SK-N-SH (cell line): ENCODE data around the gene LATS2. TPM values are rescaled to one million over a fixed set of nuclear protein-coding genes. Genes with fewer than 3 reads are reported as not detected.
"Not testable (repeated sequence)": the region's sequence is repeated elsewhere in the genome, so short reads cannot be mapped to it uniquely, and the experiment has no call there.

Experiments used
- CTCF ChIA-PET: fragments of 300-600, 350-600 bp; formaldehyde crosslinking; extraction: SDS; loops from one replicate; lab custom pipeline; 2021; lab: Yijun Ruan, JAX
- POLR2A ChIA-PET: fragments of 350-600 bp; sonication (Branson Sonifier 250); formaldehyde crosslinking; extraction: SDS; loops from one replicate; lab custom pipeline; 2020; ENCODE audit warnings: antibody characterized with exemption, inconsistent platforms; lab: Yijun Ruan, JAX
- DNase-seq: peaks from one replicate; pipeline ENCODE4 v3.0.0; 2012
- H2AFZ ChIP-seq: fragments of 200-600 bp; sonication (generic); 2 replicates; pipeline ENCODE4 v1.8.1; 2016; ENCODE audit warnings: antibody characterized with exemption, mild to moderate bottlenecking, low read depth
- H3F3A ChIP-seq: fragments of 200-600 bp; sonication (generic); replicated peaks from 2 replicates; pipeline ENCODE3; 2016; ENCODE audit warnings: antibody characterized with exemption, mild to moderate bottlenecking; ENCODE audit not compliant: insufficient read depth
- H3K27ac ChIP-seq, 2 experiments: fragments of 200-500 bp in 1 of 2; fragments of 200-600 bp in 1 of 2; sonication (Bioruptor generic) in 1 of 2; sonication (generic), shearing (Covaris generic) in 1 of 2; 2 replicates each; pipeline versions ENCODE4 v1.5.1 to v1.6.1; 2014 to 2016; ENCODE audit warnings: low read depth in 2 of 2, inconsistent platforms in 1 of 2, low read length in 1 of 2, mild to moderate bottlenecking in 1 of 2, mixed read lengths in 1 of 2
- H3K27me3 ChIP-seq: fragments of 200-600 bp; sonication (generic), shearing (Covaris generic); 2 replicates; pipeline ENCODE4 v1.6.1; 2016; ENCODE audit warnings: mixed run types; ENCODE audit not compliant: insufficient read depth
- H3K36me3 ChIP-seq, 2 experiments: fragments of 200-500 bp in 1 of 2; fragments of 200-600 bp in 1 of 2; sonication (Bioruptor generic) in 1 of 2; sonication (generic) in 1 of 2; replicated peaks in 1 of 2; 2 replicates each; pipeline versions ENCODE3 to v1.5.1; 2014 to 2016; ENCODE audit warnings: low read length in 1 of 2, mild to moderate bottlenecking in 1 of 2; ENCODE audit not compliant: insufficient read depth in 2 of 2, control insufficient read depth in 1 of 2
- H3K4me1 ChIP-seq, 2 experiments: fragments of 200-500 bp in 1 of 2; fragments of 200-600 bp in 1 of 2; sonication (Bioruptor generic) in 1 of 2; sonication (generic), shearing (Covaris generic) in 1 of 2; 2 replicates each; pipeline versions ENCODE4 v1.5.1 to v1.6.1; 2014 to 2016; ENCODE audit warnings: low read depth in 1 of 2, low read length in 1 of 2, mixed run types in 1 of 2; ENCODE audit not compliant: insufficient read depth in 2 of 2, control insufficient read depth in 1 of 2
- H3K4me2 ChIP-seq: fragments of 200-600 bp; sonication (generic), shearing (Covaris generic); 2 replicates; pipeline ENCODE4 v1.6.1; 2017; ENCODE audit warnings: mixed run types
- H3K4me3 ChIP-seq, 2 experiments: fragments of 200-500 bp in 1 of 2; fragments of 200-600 bp in 1 of 2; sonication (Bioruptor generic) in 1 of 2; sonication (generic), shearing (Covaris generic) in 1 of 2; 2 replicates each; pipeline versions ENCODE4 v1.5.1 to v1.8.1; 2014 to 2016; ENCODE audit warnings: low read depth in 2 of 2, inconsistent platforms in 1 of 2, low read length in 1 of 2, mild to moderate bottlenecking in 1 of 2, mixed read lengths in 1 of 2, moderate library complexity in 1 of 2
- H3K79me2 ChIP-seq: fragments of 200-600 bp; sonication (generic); 2 replicates; pipeline ENCODE4 v1.8.1; 2017; ENCODE audit warnings: mild to moderate bottlenecking; ENCODE audit not compliant: insufficient read depth
- H3K9ac ChIP-seq: fragments of 200-600 bp; sonication (generic); 2 replicates; pipeline ENCODE4 v1.6.1; 2017; ENCODE audit warnings: mixed run types
- H3K9me2 ChIP-seq: fragments of 200-600 bp; sonication (generic); 2 replicates; pipeline ENCODE4 v1.6.1; 2017; ENCODE audit warnings: mixed run types
- H3K9me3 ChIP-seq: fragments of 200-600 bp; sonication (generic); 2 replicates; pipeline ENCODE4 v1.6.1; 2017; ENCODE audit warnings: mixed run types, mild to moderate bottlenecking, moderate library complexity
- H4K20me1 ChIP-seq: fragments of 200-600 bp; sonication (generic); 2 replicates; pipeline ENCODE4 v1.6.1; 2017; ENCODE audit warnings: mild to moderate bottlenecking, mixed run types; ENCODE audit not compliant: insufficient read depth
- CHD2 ChIP-seq: fragments of 150-350 bp; IDR thresholded peaks from 2 replicates; pipeline ENCODE4 v1.6.1; 2018; ENCODE audit warnings: low read length; ENCODE audit not compliant: partially characterized antibody
- ELF1 ChIP-seq: IDR thresholded peaks from 2 replicates; pipeline ENCODE4 v1.4.0; 2012
- FOXJ3 ChIP-seq: sonication (generic); formaldehyde crosslinking; IDR thresholded peaks from 2 replicates; pipeline ENCODE4 v1.5.1; 2020; ENCODE audit warnings: mild to moderate bottlenecking, missing genetic modification reagents
- GABPA ChIP-seq: IDR thresholded peaks from 2 replicates; pipeline ENCODE4 v1.4.0; 2012; ENCODE audit warnings: low read depth, mild to moderate bottlenecking
- GATA2 ChIP-seq: sonication (generic); formaldehyde crosslinking; IDR thresholded peaks from 2 replicates; pipeline ENCODE4 v1.5.0; 2020; ENCODE audit warnings: mild to moderate bottlenecking, missing genetic modification reagents
- IRF3 ChIP-seq: fragments of 150-350 bp; IDR thresholded peaks from 2 replicates; pipeline ENCODE4 v1.6.1; 2016; ENCODE audit warnings: mild to moderate bottlenecking, low read depth, low read length
- JUND ChIP-seq: IDR thresholded peaks from 2 replicates; pipeline ENCODE4 v1.4.0; 2012
- MEF2A ChIP-seq: IDR thresholded peaks from 2 replicates; pipeline ENCODE4 v1.4.0; 2012; ENCODE audit warnings: low read depth, borderline replicate concordance
- NRF1 ChIP-seq: IDR thresholded peaks from 2 replicates; pipeline ENCODE4 v1.6.1; 2012; ENCODE audit warnings: low read depth, mild to moderate bottlenecking, low read length
- POLR2AphosphoS5 ChIP-seq: IDR thresholded peaks from 2 replicates; pipeline ENCODE4 v1.6.1; 2012; ENCODE audit warnings: low read depth, low read length
- RAD21 ChIP-seq: IDR thresholded peaks from 2 replicates; pipeline ENCODE4 v1.6.1; 2012; ENCODE audit warnings: mild to moderate bottlenecking, low read length
- RCOR1 ChIP-seq: fragments of 150-350 bp; IDR thresholded peaks from 2 replicates; pipeline ENCODE4 v1.6.1; 2017; ENCODE audit warnings: antibody characterized with exemption, low read length
- SIN3A ChIP-seq: IDR thresholded peaks from 2 replicates; pipeline ENCODE4 v1.6.1; 2012; ENCODE audit warnings: low read depth, mild to moderate bottlenecking, low read length, moderate library complexity, borderline replicate concordance
- TAF1 ChIP-seq: IDR thresholded peaks from 2 replicates; pipeline ENCODE4 v1.6.1; 2012; ENCODE audit warnings: low read depth, mild to moderate bottlenecking, low read length, moderate library complexity, borderline replicate concordance
- TCF12 ChIP-seq: IDR thresholded peaks from 2 replicates; pipeline ENCODE4 v1.4.0; 2012
- TEAD4 ChIP-seq: IDR thresholded peaks from 2 replicates; pipeline ENCODE4 v1.4.0; 2012; ENCODE audit warnings: mild to moderate bottlenecking, borderline replicate concordance; ENCODE audit not compliant: insufficient read depth
- USF2 ChIP-seq: fragments of 150-350 bp; IDR thresholded peaks from 2 replicates; pipeline ENCODE4 v1.6.1; 2017; ENCODE audit warnings: antibody characterized with exemption, low read length, low read depth, borderline replicate concordance
- WGBS: methylation state at CpG from one replicate; pipeline ENCODE4 v1.1.6; 2017; ENCODE audit warnings: low lambda C conversion rate; 5-methylcytosine and 5-hydroxymethylcytosine counted together
- polyA plus RNA-seq, 3 experiments: library from polyadenylated mRNA; depleted of rRNA; stranded (reverse); fragments of >200 nt; gene quantifications; 2 replicates each; pipeline ENCODE4 v1.2.3, GENCODE V29; 2012

LATS2 gene
- polyA plus RNA-seq, 1 of the 3 experiments (the other 2 are of a cell fraction) = 19.6 TPM

GRCh38 chr13:20952838-20953237, 108.5 kb downstream of the LATS2 start:
- no peak overlapping the region for H3K4me2 ChIP-seq
- H3K36me3 ChIP-seq = no peaks in the 10 kb centered on the region
- H3K4me1 ChIP-seq = no peaks in the 10 kb centered on the region
- H2AFZ ChIP-seq = no peak overlapping the region
- H3K27ac ChIP-seq = no peak overlapping the region
- 51% methylated on average over 14 of the region's 16 CpGs for WGBS
- TF ChIP-seq TAF1 (no peak), ELF1 (no peak), USF2 (no peak), JUND (no peak), SIN3A (no peak), POLR2AphosphoS5 (no peak), FOXJ3 (no peak), MEF2A (no peak), IRF3 (no peak), RCOR1 (no peak), RAD21 (no peak), TCF12 (no peak), TEAD4 (no peak), NRF1 (no peak), GABPA (no peak), GATA2 (CRISPR knock-in tag) (no peak), CHD2 (no peak)
- no peaks in the 10 kb centered on the region for H3K27me3 ChIP-seq
- ChIA-PET POLR2A (no interaction called here), CTCF (interaction anchor here (3.2 kb wide), 1 partner anchor 10 kb away, joined by 15 read pairs; no protein-coding TSS in a partner anchor)
- H3K9ac ChIP-seq = no peak overlapping the region
- H3K4me3 ChIP-seq = no peak overlapping the region
- no peaks in the 10 kb centered on the region for H3K79me2 ChIP-seq
- no peaks in the 10 kb centered on the region for H3K9me2 ChIP-seq
- H3K9me3 ChIP-seq = no peaks in the 10 kb centered on the region
- H4K20me1 ChIP-seq = no peaks in the 10 kb centered on the region
- no peaks in the 10 kb centered on the region for H3F3A ChIP-seq
- DNase-seq = no peak

DNA sequence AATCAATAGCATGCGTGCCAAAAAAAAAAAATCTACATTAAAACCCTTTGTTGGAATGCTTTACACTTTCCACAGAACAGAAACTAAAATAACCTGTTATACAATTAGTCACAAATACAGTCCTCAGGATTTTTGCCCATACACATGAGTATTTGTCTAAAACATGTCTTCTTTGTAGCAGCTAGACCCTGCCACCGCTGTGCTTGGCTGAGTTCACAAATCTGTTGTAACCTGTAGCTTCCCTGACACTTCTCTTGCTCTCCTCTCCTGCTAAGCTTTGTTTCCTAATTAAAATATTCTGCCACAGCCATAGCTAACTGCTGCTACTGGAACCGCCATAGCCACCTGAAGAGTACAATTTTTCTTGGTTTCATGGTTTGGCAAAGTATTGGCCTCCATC, 113.4 kb downstream of the LATS2 start:
- H3K4me2 ChIP-seq, H3F3A ChIP-seq, H3K4me1 ChIP-seq, H3K27me3 ChIP-seq, H2AFZ ChIP-seq, H3K79me2 ChIP-seq, DNase-seq, H3K9ac ChIP-seq, H3K9me3 ChIP-seq, H3K36me3 ChIP-seq, POLR2A ChIA-PET, H4K20me1 ChIP-seq, H3K27ac ChIP-seq, H3K4me3 ChIP-seq, H3K9me2 ChIP-seq: not testable (repeated sequence)
- 56% methylated on average over 3 of the region's 3 CpGs for WGBS
- CTCF ChIA-PET = interaction anchor here (0.7 kb wide), 1 partner anchor 466 kb away, joined by 3 read pairs; no protein-coding TSS in a partner anchor
